GM12872 (cell line): Measurements from ENCODE around the gene SLC16A3.

Source experiments
- CTCF ChIP-seq: IDR thresholded peaks from 3 replicates; pipeline ENCODE4 v1.5.1; 2011; ENCODE audit warnings: low read depth, mild to moderate bottlenecking, low read length, moderate library complexity; ENCODE audit not compliant: insufficient read depth

Gene SLC16A3

GRCh38 chr17:82228842-82229697 lies at the start of gene SLC16A3:
SLC16A3 (plus strand) TSS chr17:82229042; CDS start chr17:82236009, 6,967 bp downstream.
- no peak for TF ChIP-seq CTCF

GRCh38 chr17:82179412-82179811 lies 49.4 kb upstream of the SLC16A3 start:
- TF ChIP-seq CTCF = no peak

- TF ChIP-seq CTCF = no peak
Measured at GRCh38 chr17:82179946-82180475, 48.8 kb upstream of the SLC16A3 start.

- TF ChIP-seq CTCF = no peak
Measured at GRCh38 chr17:82180776-82181528, 47.9 kb upstream of the SLC16A3 start.

GRCh38 chr17:82184761-82185160 lies 44.1 kb upstream of the SLC16A3 start:
- no peak for TF ChIP-seq CTCF

- no peak for TF ChIP-seq CTCF
Measured at GRCh38 chr17:82186221-82186620, 42.6 kb upstream of the SLC16A3 start.

GRCh38 chr17:82187500-82187899 lies 41.3 kb upstream of the SLC16A3 start:
- no peak for TF ChIP-seq CTCF
